Measurements from ENCODE around the gene ABITRAM.
A peak's percentile ranks its signal among the peaks of the same experiment; 100 is the strongest.
"Not testable (repeated sequence)": the region's sequence is repeated elsewhere in the genome, so short reads cannot be mapped to it uniquely, and the experiment has no call there.

Gene ABITRAM

GRCh38 chr9:108953983-108954574, 19.9 kb downstream of the ABITRAM start:
- DNase-seq (ENCODE audit: low read depth) = no peak
- peak; percentile 69 for TF ChIP-seq CTCF (conservative IDR thresholded peaks at IDR 0.05; ENCODE audit: low read depth, low read length)
- H3K4me3 ChIP-seq (ENCODE audit: low read length) = no peak overlapping the region

- no peak for TF ChIP-seq CTCF (conservative IDR thresholded peaks at IDR 0.05; ENCODE audit: low read depth, low read length)
- no peak overlapping the region for H3K4me3 ChIP-seq (ENCODE audit: low read length)
- no peak for DNase-seq (ENCODE audit: low read depth)
Observed at GRCh38 chr9:108956022-108956630, 21.9 kb downstream of the ABITRAM start.

GRCh38 chr9:108956631-108957026, 22.4 kb downstream of the ABITRAM start:
- H3K4me3 ChIP-seq (ENCODE audit: low read length) = no peak overlapping the region
- DNase-seq (ENCODE audit: low read depth) = no peak
- no peak for TF ChIP-seq CTCF (conservative IDR thresholded peaks at IDR 0.05; ENCODE audit: low read depth, low read length)

GRCh38 chr9:108960331-108960730, 26.1 kb downstream of the ABITRAM start:
- no peak for TF ChIP-seq CTCF (conservative IDR thresholded peaks at IDR 0.05; ENCODE audit: low read depth, low read length)
- H3K4me3 ChIP-seq (ENCODE audit: low read length) = no peak overlapping the region
- no peak for DNase-seq (ENCODE audit: low read depth)

GRCh38 chr9:108961151-108961550, 27.0 kb downstream of the ABITRAM start:
- no peak overlapping the region for H3K4me3 ChIP-seq (ENCODE audit: low read length)
- DNase-seq (ENCODE audit: low read depth) = no peak
- TF ChIP-seq CTCF (conservative IDR thresholded peaks at IDR 0.05; ENCODE audit: low read depth, low read length) = no peak

- no peak for DNase-seq (ENCODE audit: low read depth)
- no peak overlapping the region for H3K4me3 ChIP-seq (ENCODE audit: low read length)
- no peak for TF ChIP-seq CTCF (conservative IDR thresholded peaks at IDR 0.05; ENCODE audit: low read depth, low read length)
Observed at GRCh38 chr9:108963459-108964143, 29.4 kb downstream of the ABITRAM start.

- no peak for TF ChIP-seq CTCF (conservative IDR thresholded peaks at IDR 0.05; ENCODE audit: low read depth, low read length)
- no peak overlapping the region for H3K4me3 ChIP-seq (ENCODE audit: low read length)
- DNase-seq (ENCODE audit: low read depth) = no peak
Observed at GRCh38 chr9:108967916-108968315, 33.7 kb downstream of the ABITRAM start.

- H3K4me3 ChIP-seq (ENCODE audit: low read length); DNase-seq (ENCODE audit: low read depth): not testable (repeated sequence)
Observed at GRCh38 chr9:108971392-108971791, 37.2 kb downstream of the ABITRAM start.
